Dendritic cell treated with granulocyte-macrophage colony-stimulating factor and Interleukin-4, amounts not matched to agents 40 ng/mL and 50 ng/mL, for 4 days (primary cell): Measurements from ENCODE around the gene LCN2.
A peak's percentile ranks its signal among the peaks of the same experiment; 100 is the strongest.

Experiments used
- H3K27ac Mint-ChIP-seq: one replicate; pipeline ENCODE4 v1.8.0; 2022; ENCODE audit warnings: mild to moderate bottlenecking, mixed read lengths
- H3K27me3 Mint-ChIP-seq: one replicate; pipeline ENCODE4 v1.8.0; 2022; ENCODE audit warnings: mild to moderate bottlenecking, mixed read lengths
- H3K36me3 Mint-ChIP-seq: one replicate; pipeline ENCODE4 v1.8.0; 2022; ENCODE audit warnings: low read depth, mixed read lengths
- H3K4me1 Mint-ChIP-seq: one replicate; pipeline ENCODE4 v1.8.0; 2022; ENCODE audit warnings: low read depth, mixed read lengths
- H3K4me3 Mint-ChIP-seq: one replicate; pipeline ENCODE4 v1.8.0; 2022; ENCODE audit warnings: mild to moderate bottlenecking, moderate library complexity, mixed read lengths
- H3K9me3 Mint-ChIP-seq: one replicate; pipeline ENCODE4 v1.8.0; 2022; ENCODE audit warnings: mixed read lengths
- intact Hi-C: fragments of 100-400 bp; cut with micrococcal nuclease; formaldehyde crosslinking; loops from one replicate; pipeline ENCODE4 v1.15.0; 2022

The LCN2 gene

GRCh38 chr9:128155736-128156500 lies 6.7 kb downstream of the LCN2 start:
- Mint-ChIP-seq H3K27ac (no peak overlapping the region), H3K9me3 (no peaks in the 10 kb centered on the region), H3K27me3 (peaks cover 3% of the 10 kb centered on the region), H3K4me3 (no peak overlapping the region), H3K36me3 (no peaks in the 10 kb centered on the region), H3K4me1 (peaks cover 10% of the 10 kb centered on the region)
- intact Hi-C loops, result no loop called here

- intact Hi-C loops, result no loop called here
- Mint-ChIP-seq H3K27me3 (no peaks in the 10 kb centered on the region), H3K27ac (peak overlapping the region; percentile 78), H3K4me3 (peak overlapping the region; percentile 82), H3K4me1 (peaks cover 32% of the 10 kb centered on the region), H3K9me3 (no peaks in the 10 kb centered on the region), H3K36me3 (peaks cover 27% of the 10 kb centered on the region)
Observed at GRCh38 chr9:128159522-128159783, 10.2 kb downstream of the LCN2 start.

GRCh38 chr9:128159784-128160602 lies 10.7 kb downstream of the LCN2 start, which contains the start of gene BBLN:
BBLN (plus strand) TSS chr9:128160265; CDS start chr9:128160408, 143 bp downstream.
- Mint-ChIP-seq H3K36me3 (peaks cover 32% of the 10 kb centered on the region), H3K27ac (peak within 1 kb of the TSS; percentile 78), H3K27me3 (no peaks in the 10 kb centered on the region), H3K4me3 (peak within 1 kb of the TSS; percentile 82), H3K9me3 (no peaks in the 10 kb centered on the region), H3K4me1 (peaks cover 34% of the 10 kb centered on the region)
- intact Hi-C loops, result no loop called here

- peak overlapping the region; percentile 82 for H3K4me3 Mint-ChIP-seq
- peaks cover 36% of the 10 kb centered on the region for H3K36me3 Mint-ChIP-seq
- peak overlapping the region; percentile 78 for H3K27ac Mint-ChIP-seq
- H3K9me3 Mint-ChIP-seq, result no peaks in the 10 kb centered on the region
- intact Hi-C loops, result no loop called here
- H3K4me1 Mint-ChIP-seq, result peaks cover 34% of the 10 kb centered on the region
- H3K27me3 Mint-ChIP-seq, result no peaks in the 10 kb centered on the region
Observed at GRCh38 chr9:128160603-128160987, 11.3 kb downstream of the LCN2 start.

- H3K27ac Mint-ChIP-seq, result no peak overlapping the region
- no peaks in the 10 kb centered on the region for H3K9me3 Mint-ChIP-seq
Observed at GRCh38 chr9:128161215-128161902, 12.1 kb downstream of the LCN2 start.

GRCh38 chr9:128162215-128163026 lies 13.2 kb downstream of the LCN2 start:
- peaks cover 54% of the 10 kb centered on the region for H3K36me3 Mint-ChIP-seq
- H3K4me3 Mint-ChIP-seq, result no peak overlapping the region
- intact Hi-C loops, result no loop called here
- H3K27me3 Mint-ChIP-seq, result no peaks in the 10 kb centered on the region
- no peaks in the 10 kb centered on the region for H3K9me3 Mint-ChIP-seq
- H3K4me1 Mint-ChIP-seq, result peaks cover 34% of the 10 kb centered on the region
- H3K27ac Mint-ChIP-seq, result no peak overlapping the region

More at GRCh38 chr9:128161215-128161902, 12.1 kb downstream of the LCN2 start:
- intact Hi-C loops, result no loop called here
- Mint-ChIP-seq H3K27me3 (no peaks in the 10 kb centered on the region), H3K36me3 (peaks cover 44% of the 10 kb centered on the region), H3K4me1 (peaks cover 34% of the 10 kb centered on the region), H3K4me3 (peak overlapping the region; percentile 82)

- no peaks in the 10 kb centered on the region for H3K27me3 Mint-ChIP-seq
- peaks cover 34% of the 10 kb centered on the region for H3K4me1 Mint-ChIP-seq
- intact Hi-C loops, result no loop called here
- peaks cover 61% of the 10 kb centered on the region for H3K36me3 Mint-ChIP-seq
- no peak overlapping the region for H3K4me3 Mint-ChIP-seq
- H3K27ac Mint-ChIP-seq, result no peak overlapping the region
- H3K9me3 Mint-ChIP-seq, result no peaks in the 10 kb centered on the region
Observed at GRCh38 chr9:128163027-128163515, 13.8 kb downstream of the LCN2 start.

GRCh38 chr9:128163523-128164306 lies 14.5 kb downstream of the LCN2 start:
- H3K36me3 Mint-ChIP-seq, result peaks cover 67% of the 10 kb centered on the region
- intact Hi-C loops, result no loop called here
- peak overlapping the region; percentile 43 for H3K27ac Mint-ChIP-seq

GRCh38 chr9:128164307-128164885 lies 15.1 kb downstream of the LCN2 start:
- Mint-ChIP-seq H3K27ac (peak overlapping the region; percentile 43), H3K4me1 (peaks cover 31% of the 10 kb centered on the region), H3K9me3 (no peaks in the 10 kb centered on the region), H3K27me3 (no peaks in the 10 kb centered on the region), H3K36me3 (peaks cover 74% of the 10 kb centered on the region), H3K4me3 (no peak overlapping the region)
- intact Hi-C loops, result no loop called here

More at GRCh38 chr9:128163523-128164306, 14.5 kb downstream of the LCN2 start:
- no peak overlapping the region for H3K4me3 Mint-ChIP-seq
- H3K4me1 Mint-ChIP-seq, result peaks cover 34% of the 10 kb centered on the region
- H3K27me3 Mint-ChIP-seq, result no peaks in the 10 kb centered on the region
- no peaks in the 10 kb centered on the region for H3K9me3 Mint-ChIP-seq

GRCh38 chr9:128166169-128166568 lies 16.9 kb downstream of the LCN2 start:
- H3K4me3 Mint-ChIP-seq, result no peak overlapping the region
- peaks cover 89% of the 10 kb centered on the region for H3K36me3 Mint-ChIP-seq
- no peaks in the 10 kb centered on the region for H3K9me3 Mint-ChIP-seq
- peaks cover 22% of the 10 kb centered on the region for H3K4me1 Mint-ChIP-seq
- no peaks in the 10 kb centered on the region for H3K27me3 Mint-ChIP-seq
- H3K27ac Mint-ChIP-seq, result no peak overlapping the region
- intact Hi-C loops, result no loop called here

GRCh38 chr9:128167209-128167608 lies 18.0 kb downstream of the LCN2 start:
- peaks cover 83% of the 10 kb centered on the region for H3K36me3 Mint-ChIP-seq
- intact Hi-C loops, result no loop called here

GRCh38 chr9:128168731-128169308 lies 19.6 kb downstream of the LCN2 start:
- Mint-ChIP-seq H3K27ac (no peak overlapping the region), H3K27me3 (no peaks in the 10 kb centered on the region), H3K4me1 (peaks cover 9% of the 10 kb centered on the region), H3K36me3 (peaks cover 75% of the 10 kb centered on the region), H3K9me3 (no peaks in the 10 kb centered on the region), H3K4me3 (no peak overlapping the region)
- intact Hi-C loops, result no loop called here

More at GRCh38 chr9:128167209-128167608, 18.0 kb downstream of the LCN2 start:
- no peaks in the 10 kb centered on the region for H3K27me3 Mint-ChIP-seq
- no peaks in the 10 kb centered on the region for H3K9me3 Mint-ChIP-seq
- H3K4me1 Mint-ChIP-seq, result peaks cover 13% of the 10 kb centered on the region
- H3K27ac Mint-ChIP-seq, result no peak overlapping the region
- no peak overlapping the region for H3K4me3 Mint-ChIP-seq
